ENCODE measurements around the gene CCM2L. TPM values are rescaled to one million over a fixed set of nuclear protein-coding genes. Genes with fewer than 3 reads are reported as not detected.

The CCM2L gene
- total and polyA plus RNA-seq, 9 donors: 1.4 to 9.9 (median 3.4) TPM

GRCh38 chr20:32070690-32071213 lies 60.5 kb downstream of the CCM2L start:
- Histone ChIP-seq H3K27me3 (no peaks in the 10 kb centered on the region), H3K27ac (no peak overlapping the region), H3K4me3 (no peak overlapping the region), H3K9me3 (no peaks in the 10 kb centered on the region), H3K4me1 (ENCODE audit: insufficient read depth) (no peaks in the 10 kb centered on the region), H3K36me3 (no peaks in the 10 kb centered on the region)
- WGBS, 3 donors: 28 to 33% (median 31%) methylated on average over 4 of the region's 4 CpGs
- no peak for DNase-seq
- intact Hi-C loops (cut with DNase I): no loop called here
- TF ChIP-seq CTCF (IDR thresholded peaks at IDR 0.05) (no peak), EP300 (IDR thresholded peaks at IDR 0.05) (no peak), POLR2A (IDR thresholded peaks at IDR 0.05) (no peak)

- no peak for TF ChIP-seq POLR2A (IDR thresholded peaks at IDR 0.05)
- TF ChIP-seq EP300 (IDR thresholded peaks at IDR 0.05): no peak
- no peak for TF ChIP-seq CTCF (IDR thresholded peaks at IDR 0.05)
- DNase-seq: no peak
- intact Hi-C loops (cut with DNase I): no loop called here
- H3K4me3 ChIP-seq: no peak overlapping the region
- 71 to 74% (median 73%) methylated on average over 17 of the region's 17 CpGs for WGBS, 3 donors
- no peak overlapping the region for H3K27ac ChIP-seq
- H3K36me3 ChIP-seq: no peaks in the 10 kb centered on the region
- no peaks in the 10 kb centered on the region for H3K9me3 ChIP-seq
- H3K27me3 ChIP-seq: no peaks in the 10 kb centered on the region
- no peaks in the 10 kb centered on the region for H3K4me1 ChIP-seq (ENCODE audit: insufficient read depth)
Observed at GRCh38 chr20:32071395-32072167, 61.3 kb downstream of the CCM2L start.

GRCh38 chr20:32072168-32072750 lies 62.0 kb downstream of the CCM2L start:
- H3K27me3 ChIP-seq: no peaks in the 10 kb centered on the region
- H3K9me3 ChIP-seq: no peaks in the 10 kb centered on the region
- H3K27ac ChIP-seq: no peak overlapping the region
- WGBS, 3 donors: 69 to 76% (median 72%) methylated on average over 6 of the region's 6 CpGs
- no peaks in the 10 kb centered on the region for H3K4me1 ChIP-seq (ENCODE audit: insufficient read depth)
- intact Hi-C loops (cut with DNase I): no loop called here
- no peaks in the 10 kb centered on the region for H3K36me3 ChIP-seq
- DNase-seq: no peak
- H3K4me3 ChIP-seq: no peak overlapping the region
- TF ChIP-seq POLR2A (IDR thresholded peaks at IDR 0.05) (no peak), CTCF (IDR thresholded peaks at IDR 0.05) (no peak), EP300 (IDR thresholded peaks at IDR 0.05) (no peak)

GRCh38 chr20:32075534-32075933 lies 65.3 kb downstream of the CCM2L start:
- Histone ChIP-seq H3K9me3 (no peaks in the 10 kb centered on the region), H3K27ac (no peak overlapping the region), H3K4me3 (no peak overlapping the region), H3K27me3 (no peaks in the 10 kb centered on the region), H3K4me1 (ENCODE audit: insufficient read depth) (no peaks in the 10 kb centered on the region), H3K36me3 (no peaks in the 10 kb centered on the region)
- 88 to 98% (median 91%) methylated on average over 1 of the region's 1 CpG for WGBS, 3 donors
- no peak for DNase-seq
- intact Hi-C loops (cut with DNase I): no loop called here
- TF ChIP-seq CTCF (IDR thresholded peaks at IDR 0.05) (no peak), POLR2A (IDR thresholded peaks at IDR 0.05) (no peak), EP300 (IDR thresholded peaks at IDR 0.05) (no peak)
